ENCODE measurements around the gene ULK3.

The ULK3 gene

GRCh38 chr15:74844319-74845207, 1.6 kb upstream of the ULK3 start:
- DNase-seq (ENCODE audit: extremely low read depth, low read depth), result no peak
- no peak for TF ChIP-seq CTCF (IDR thresholded peaks at IDR 0.05; ENCODE audit: low read depth, low read length)

- TF ChIP-seq CTCF (IDR thresholded peaks at IDR 0.05; ENCODE audit: low read depth, low read length), result no peak
- no peak for DNase-seq (ENCODE audit: extremely low read depth, low read depth)
Observed at GRCh38 chr15:74843891-74844299, 939 bp upstream of the ULK3 start.

GRCh38 chr15:74843445-74843828, 481 bp upstream of the ULK3 start:
- no peak for DNase-seq (ENCODE audit: extremely low read depth, low read depth)
- no peak for TF ChIP-seq CTCF (IDR thresholded peaks at IDR 0.05; ENCODE audit: low read depth, low read length)

- no peak for DNase-seq (ENCODE audit: extremely low read depth, low read depth)
- no peak for TF ChIP-seq CTCF (IDR thresholded peaks at IDR 0.05; ENCODE audit: low read depth, low read length)
Observed at GRCh38 chr15:74841891-74842373, 1.0 kb downstream of the ULK3 start.

- DNase-seq (ENCODE audit: extremely low read depth, low read depth), result no peak
- no peak for TF ChIP-seq CTCF (IDR thresholded peaks at IDR 0.05; ENCODE audit: low read depth, low read length)
Observed at GRCh38 chr15:74840851-74841775, 1.8 kb downstream of the ULK3 start.

- no peak for DNase-seq (ENCODE audit: extremely low read depth, low read depth)
- TF ChIP-seq CTCF (IDR thresholded peaks at IDR 0.05; ENCODE audit: low read depth, low read length), result no peak
Observed at GRCh38 chr15:74839526-74840395, 3.2 kb downstream of the ULK3 start.
